GM13976 (cell line): ENCODE data around the gene CHRNA3.

Experiments
- DNase-seq: peaks from one replicate; pipeline ENCODE4 v3.0.0; 2012; ENCODE audit warnings: low spot score
- in situ Hi-C: fragments of 300-500 bp; cut with MboI; formaldehyde crosslinking; loops from one replicate; pipeline ENCODE4 v1.12.0; 2022; ENCODE audit warnings: low sequenced_read_pairs, mixed read lengths, inconsistent platforms; ENCODE audit not compliant: unreplicated experiment
- TF ChIP-seq, protein P1 (sequence below): IDR thresholded peaks from 2 replicates; pipeline ENCODE4 v1.5.1; 2012; ENCODE audit warnings: borderline replicate concordance, mild to moderate bottlenecking; ENCODE audit not compliant: insufficient read depth; ENCODE audit errors: extremely low read depth, missing control alignments, control extremely low read depth

The CHRNA3 gene

DNA sequence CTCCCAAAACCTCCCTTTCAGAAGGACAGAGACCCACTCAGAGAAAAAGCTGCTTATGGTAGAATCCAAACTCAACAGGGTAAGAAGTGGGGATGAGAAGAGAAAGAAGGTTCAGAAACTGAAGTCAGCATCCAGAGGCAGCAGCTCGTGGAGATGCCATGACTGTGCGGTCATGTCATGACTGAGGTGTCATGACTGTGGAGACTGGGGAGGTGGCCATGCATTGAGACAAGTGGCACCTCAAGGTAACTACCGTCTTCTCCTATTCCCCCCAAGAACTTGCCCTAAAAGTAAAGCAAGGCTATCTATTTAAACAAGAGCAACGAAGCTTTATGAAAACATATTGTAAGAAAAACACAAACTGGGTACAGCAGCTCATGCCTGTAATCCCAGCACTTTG is 15.1 kb downstream of the CHRNA3 start:
- in situ Hi-C loops: no loop called here
- no peak for DNase-seq

DNA sequence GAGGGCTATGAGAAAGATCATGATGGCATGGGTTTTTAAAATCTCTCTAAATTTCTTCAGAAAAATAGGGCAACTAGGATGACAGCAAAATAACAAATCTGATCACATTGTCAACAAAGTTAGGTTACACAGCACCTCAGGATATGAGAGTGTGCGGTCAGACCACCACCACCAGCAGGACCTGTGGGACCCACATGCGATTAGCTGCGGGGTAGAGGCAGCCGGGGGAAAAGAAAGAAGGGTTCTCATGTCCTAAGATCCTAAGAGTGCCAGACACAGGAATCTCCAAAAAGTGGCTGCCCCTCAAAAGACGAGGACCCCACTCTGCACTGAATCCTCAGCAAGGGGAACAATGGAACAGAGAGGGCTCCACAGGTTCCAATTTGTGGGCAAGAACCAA is 15.6 kb downstream of the CHRNA3 start:
- in situ Hi-C loops: no loop called here
- TF ChIP-seq, protein P1, sequence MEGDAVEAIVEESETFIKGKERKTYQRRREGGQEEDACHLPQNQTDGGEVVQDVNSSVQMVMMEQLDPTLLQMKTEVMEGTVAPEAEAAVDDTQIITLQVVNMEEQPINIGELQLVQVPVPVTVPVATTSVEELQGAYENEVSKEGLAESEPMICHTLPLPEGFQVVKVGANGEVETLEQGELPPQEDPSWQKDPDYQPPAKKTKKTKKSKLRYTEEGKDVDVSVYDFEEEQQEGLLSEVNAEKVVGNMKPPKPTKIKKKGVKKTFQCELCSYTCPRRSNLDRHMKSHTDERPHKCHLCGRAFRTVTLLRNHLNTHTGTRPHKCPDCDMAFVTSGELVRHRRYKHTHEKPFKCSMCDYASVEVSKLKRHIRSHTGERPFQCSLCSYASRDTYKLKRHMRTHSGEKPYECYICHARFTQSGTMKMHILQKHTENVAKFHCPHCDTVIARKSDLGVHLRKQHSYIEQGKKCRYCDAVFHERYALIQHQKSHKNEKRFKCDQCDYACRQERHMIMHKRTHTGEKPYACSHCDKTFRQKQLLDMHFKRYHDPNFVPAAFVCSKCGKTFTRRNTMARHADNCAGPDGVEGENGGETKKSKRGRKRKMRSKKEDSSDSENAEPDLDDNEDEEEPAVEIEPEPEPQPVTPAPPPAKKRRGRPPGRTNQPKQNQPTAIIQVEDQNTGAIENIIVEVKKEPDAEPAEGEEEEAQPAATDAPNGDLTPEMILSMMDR: no peak
- no peak for DNase-seq

More for the DNA sequence above, 15.1 kb downstream of the CHRNA3 start:
- TF ChIP-seq, protein P1: no peak

DNA sequence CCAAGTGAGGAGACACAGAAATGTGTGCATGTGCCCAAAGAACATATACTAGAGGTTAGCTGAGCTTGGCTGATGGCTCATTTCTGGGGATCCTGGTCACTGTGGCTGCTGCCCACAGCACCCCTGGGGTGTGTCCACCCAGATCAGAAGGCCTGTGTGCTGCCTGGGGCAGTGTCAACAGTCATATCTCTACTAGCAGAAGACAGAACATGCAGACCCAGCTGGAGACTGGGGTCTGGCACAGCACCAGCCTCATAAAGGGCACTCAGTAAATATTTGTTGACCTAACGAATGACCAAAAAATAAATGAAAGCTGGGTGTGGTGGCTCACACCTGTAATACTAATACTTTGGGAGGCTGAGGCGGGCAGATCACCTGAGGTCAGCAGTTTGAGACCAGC is 16.4 kb downstream of the CHRNA3 start:
- in situ Hi-C loops: no loop called here
- TF ChIP-seq, protein P1: no peak
- no peak for DNase-seq

DNA sequence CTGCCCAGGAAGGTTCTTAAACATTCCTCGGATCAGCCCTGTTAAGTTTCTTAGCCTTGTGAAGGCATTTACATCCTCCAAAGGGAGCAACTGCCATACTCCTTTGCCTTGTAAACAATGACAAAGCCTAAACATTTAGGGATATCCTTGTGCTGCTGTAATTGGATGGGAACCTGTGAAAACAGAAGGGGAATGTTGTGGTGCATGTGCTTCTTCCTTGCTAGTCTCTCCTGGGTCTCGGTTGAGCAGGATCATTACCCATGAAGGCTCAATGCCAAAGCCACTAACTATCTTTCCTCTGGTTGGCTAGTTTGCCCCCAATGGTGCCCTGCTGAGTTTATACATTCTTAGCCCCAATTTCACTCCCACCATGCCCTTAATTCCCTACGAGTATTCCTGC is 17.3 kb downstream of the CHRNA3 start:
- DNase-seq: no peak
- TF ChIP-seq, protein P1: no peak
- in situ Hi-C loops: no loop called here

DNA sequence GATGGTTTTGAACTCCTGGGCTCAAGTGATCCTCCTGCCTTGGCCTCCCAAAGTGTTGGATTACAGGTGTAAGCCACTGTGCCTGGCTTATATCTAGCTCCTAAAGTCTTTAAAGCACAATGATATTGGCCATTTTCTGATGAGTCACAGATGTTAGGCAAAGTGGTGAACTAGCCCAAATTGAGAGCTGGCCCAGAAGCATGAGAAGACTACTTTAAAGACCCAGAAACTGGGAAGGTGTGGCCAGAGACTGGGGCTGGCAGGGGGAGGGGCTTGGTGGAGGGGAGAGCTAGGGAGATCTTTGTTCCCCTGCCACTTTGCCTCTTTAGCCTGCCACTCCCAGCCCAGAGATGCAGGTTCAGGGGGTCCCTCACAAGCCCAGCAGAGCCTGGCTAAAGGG is 21.6 kb downstream of the CHRNA3 start:
- in situ Hi-C loops: no loop called here
- no peak for DNase-seq
- TF ChIP-seq, protein P1: no peak

DNA sequence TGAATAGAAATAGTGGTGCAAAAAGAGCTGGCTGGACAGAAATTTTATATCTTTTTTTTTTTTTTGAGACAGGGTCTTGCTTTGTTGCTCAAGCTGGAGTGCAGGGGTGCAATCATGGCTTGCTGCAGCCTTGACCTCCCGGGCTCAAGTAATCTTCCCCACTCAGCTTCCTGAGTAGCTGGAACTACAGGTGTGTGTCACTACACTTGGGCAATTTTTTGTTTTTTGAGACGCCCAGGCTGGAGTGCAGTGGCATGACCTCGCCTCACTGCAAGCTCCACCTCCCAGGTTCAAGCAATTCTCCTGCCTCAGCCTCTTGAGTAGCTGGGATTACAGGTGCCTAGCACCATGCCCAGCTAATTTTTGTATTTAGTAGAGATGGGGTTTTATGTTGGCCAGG is 22.4 kb downstream of the CHRNA3 start:
- in situ Hi-C loops: no loop called here
- DNase-seq: no peak
- TF ChIP-seq, protein P1: no peak

DNA sequence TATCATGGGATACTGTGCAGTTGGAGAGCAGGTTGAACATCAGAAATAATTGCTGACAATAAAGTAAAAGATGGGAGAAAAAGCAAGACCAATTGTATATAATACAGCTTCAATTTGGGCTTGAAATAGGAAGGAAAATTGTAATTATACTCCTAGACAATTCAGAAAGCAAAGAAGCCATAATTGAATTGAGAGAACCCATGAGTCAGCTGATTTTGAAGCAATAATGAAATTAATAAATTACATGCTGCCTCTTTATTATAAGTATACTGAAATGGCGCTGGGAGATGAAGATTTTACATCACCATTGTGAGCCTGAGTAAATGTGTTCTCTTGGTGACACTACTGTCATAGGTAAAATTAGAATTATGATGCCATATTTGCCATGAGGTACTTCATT is 23.2 kb downstream of the CHRNA3 start:
- in situ Hi-C loops: no loop called here
- DNase-seq: no peak
- TF ChIP-seq, protein P1: no peak
